ENCODE results near the gene MRGPRE.
"Not testable (repeated sequence)": the region's sequence is repeated elsewhere in the genome, so short reads cannot be mapped to it uniquely, and the experiment has no call there.

MRGPRE gene, protein sequence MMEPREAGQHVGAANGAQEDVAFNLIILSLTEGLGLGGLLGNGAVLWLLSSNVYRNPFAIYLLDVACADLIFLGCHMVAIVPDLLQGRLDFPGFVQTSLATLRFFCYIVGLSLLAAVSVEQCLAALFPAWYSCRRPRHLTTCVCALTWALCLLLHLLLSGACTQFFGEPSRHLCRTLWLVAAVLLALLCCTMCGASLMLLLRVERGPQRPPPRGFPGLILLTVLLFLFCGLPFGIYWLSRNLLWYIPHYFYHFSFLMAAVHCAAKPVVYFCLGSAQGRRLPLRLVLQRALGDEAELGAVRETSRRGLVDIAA

DNA sequence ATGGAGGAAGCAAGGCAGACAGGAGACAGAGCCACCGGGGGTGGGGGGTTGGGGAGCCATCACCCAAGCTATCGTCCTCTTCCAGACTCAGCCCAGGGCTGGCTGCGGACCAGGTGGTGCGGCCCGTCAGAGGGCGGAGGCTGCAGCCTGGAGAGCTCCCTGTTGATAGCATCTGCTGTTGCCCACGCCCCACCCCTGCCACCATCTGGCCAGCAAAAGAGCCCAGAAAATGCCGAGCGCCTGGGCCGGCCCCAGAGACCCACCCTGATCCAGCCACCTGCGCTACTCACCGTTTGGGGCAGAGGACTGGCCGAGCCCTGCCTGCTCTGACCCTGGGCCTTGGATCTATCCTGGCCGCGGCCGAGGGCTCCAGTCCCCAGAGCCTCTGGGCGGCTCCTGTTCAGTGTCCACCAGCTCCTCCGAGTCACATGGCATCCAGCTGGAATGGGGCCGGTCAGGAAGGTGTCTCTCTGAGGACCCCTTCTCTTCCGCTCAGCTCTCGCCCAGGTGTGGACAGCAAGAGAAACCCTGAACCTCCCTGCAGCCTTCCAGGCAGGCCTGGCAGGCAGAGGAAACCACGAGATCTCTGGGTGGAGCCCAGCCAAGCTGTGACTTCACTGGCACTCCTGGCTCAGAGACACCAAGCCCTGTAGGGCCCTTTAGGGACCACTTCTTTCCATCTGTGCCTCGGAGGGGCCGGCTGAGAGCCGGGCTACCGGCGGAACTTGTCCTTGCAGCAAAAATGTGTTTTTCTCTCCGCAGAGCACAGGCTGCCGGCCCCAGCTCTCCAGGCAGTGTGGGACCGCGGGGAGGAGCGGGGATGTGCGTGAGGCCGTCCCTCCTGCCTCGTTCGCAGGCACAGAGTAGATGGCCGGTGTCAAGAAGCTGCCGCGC is at the start of gene MRGPRE:
MRGPRE (minus strand) TSS at position 567 of the 894 bp plus-strand sequence. CDS start 3,618 bp downstream, outside the sequence.
- no peak for DNase-seq

DNA sequence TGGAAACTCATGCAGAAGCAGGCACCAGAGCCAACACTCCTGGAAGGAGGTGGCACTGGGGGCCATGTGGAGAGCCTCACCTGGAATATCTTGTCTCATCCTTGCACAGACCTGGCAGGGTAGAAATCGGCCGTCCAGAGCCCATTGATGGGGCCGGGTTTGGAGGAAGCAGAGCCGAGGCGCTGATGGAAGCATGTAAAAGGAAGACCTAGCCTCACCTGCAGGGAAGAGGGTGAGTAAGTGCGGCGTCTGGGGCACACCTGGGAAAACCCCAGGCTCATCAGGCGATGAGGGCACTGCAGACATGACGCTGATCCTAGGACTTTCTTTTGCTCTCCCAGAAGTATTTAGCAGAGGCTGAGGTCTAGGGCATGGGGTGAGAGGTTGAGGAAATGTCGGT is 48.9 kb upstream of the MRGPRE start:
- not testable (repeated sequence) for DNase-seq

DNA sequence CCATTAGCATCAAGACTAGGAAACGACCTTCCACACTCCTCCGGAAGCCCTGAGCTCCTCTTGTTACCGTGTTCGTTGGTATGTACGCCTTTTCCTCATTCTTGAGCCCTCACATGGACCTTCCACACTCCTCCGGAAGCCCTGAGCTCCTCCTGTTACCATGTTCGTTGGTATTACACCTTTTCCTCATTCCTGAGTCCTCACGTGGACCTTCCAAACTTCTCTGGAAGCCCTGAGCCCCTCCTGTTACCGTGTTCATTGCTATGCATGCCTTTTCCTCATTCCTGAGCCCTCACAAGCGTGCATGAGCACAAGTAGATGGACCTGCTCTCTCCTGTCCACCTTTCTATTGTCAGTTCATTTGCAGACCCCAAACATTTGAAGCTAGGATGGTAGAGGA is 48.4 kb upstream of the MRGPRE start:
- not testable (repeated sequence) for DNase-seq

DNA sequence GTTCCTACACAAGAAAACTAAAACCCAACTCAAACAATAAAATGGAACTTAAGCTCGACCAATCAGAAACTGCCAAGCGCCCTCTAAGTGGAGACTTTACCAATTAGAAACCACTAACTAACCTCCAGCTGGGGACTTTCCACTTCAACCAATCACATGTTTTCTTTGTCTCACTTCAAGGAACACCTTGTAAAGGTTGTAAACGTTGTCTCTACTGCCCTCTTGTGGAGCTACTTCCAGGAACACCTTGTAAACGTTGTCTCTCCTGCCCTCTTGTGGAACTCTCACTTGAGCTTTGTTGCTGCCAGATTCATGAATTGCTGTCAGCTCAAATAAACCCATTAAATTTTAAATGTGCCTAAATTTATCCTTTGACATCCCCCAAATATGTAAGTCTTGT is 46.7 kb upstream of the MRGPRE start:
- not testable (repeated sequence) for DNase-seq

DNA sequence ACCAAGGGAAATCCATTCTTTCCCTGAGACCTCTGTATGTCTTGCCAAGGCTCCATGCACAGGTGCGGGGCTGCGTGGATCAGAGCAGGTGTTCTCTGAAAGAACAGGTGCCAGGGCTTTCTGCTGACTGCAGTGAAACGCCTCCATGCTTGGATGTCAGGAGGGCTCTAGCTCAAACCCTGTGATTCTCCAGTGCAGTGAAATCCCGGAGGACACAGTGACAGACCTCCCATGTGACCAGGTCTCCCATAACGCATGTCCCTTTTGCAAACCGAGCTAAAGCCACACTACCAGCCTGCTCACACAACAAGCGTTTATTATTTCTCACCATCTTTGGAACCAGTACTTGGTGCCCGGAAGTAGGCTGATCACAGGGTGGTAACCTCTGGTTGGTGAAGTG is 41.4 kb upstream of the MRGPRE start:
- DNase-seq: not testable (repeated sequence)

DNA sequence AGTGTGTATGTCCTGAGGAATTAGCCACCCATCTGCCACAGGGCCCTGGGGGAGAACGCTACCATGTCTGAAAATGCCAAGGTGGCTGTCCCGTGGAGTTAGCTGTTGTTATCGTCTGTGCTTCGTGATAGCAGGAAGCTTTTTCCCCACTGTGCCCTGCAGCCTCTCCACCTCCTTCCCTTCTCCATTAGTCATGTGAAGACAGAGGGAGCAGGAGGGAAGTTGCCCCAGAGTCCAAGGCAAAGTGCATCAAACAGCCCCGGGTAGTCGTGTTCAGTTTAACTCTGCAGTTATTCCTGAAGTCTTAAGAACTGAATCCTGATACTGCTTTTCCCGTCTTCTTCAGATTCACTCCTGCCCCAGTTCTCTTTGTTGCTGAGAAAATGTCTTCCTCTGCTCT is 30.3 kb upstream of the MRGPRE start:
- DNase-seq: not testable (repeated sequence)

DNA sequence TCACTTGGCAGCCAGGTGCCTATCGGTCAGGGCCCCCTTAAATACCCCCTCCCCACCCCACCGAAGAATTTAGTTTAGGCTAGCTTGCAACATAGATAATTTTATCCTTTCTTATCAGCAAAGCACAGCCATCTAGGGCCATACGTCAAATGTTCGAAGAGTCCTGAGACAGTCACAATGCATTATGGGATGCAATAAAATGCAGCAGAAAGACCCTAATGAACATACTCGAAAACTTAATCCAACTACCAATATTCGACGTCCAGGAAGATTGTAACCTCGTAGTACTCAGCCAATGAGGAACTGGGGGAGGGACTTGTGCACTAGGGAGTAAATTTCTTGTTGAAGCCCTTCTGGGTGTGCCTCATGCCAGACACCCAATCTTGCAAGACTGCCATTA is 29.6 kb upstream of the MRGPRE start:
- DNase-seq: not testable (repeated sequence)

DNA sequence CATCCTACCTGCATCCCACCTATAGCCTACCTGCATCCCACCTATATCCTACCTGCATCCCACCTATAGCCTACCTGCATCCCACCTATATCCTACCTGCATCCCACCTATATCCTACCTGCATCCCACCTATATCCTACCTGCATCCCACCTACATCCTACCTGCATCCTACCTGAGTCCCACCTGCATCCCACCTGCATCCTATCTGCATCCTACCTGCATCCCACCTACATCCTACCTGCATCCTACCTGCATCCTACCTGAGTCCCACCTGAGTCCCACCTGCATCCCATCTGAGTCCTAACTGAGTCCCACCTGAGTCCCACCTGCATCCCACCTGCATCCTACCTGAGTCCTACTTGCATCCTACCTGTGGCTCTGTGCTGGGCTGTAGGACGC is 25.3 kb upstream of the MRGPRE start:
- DNase-seq: not testable (repeated sequence)

DNA sequence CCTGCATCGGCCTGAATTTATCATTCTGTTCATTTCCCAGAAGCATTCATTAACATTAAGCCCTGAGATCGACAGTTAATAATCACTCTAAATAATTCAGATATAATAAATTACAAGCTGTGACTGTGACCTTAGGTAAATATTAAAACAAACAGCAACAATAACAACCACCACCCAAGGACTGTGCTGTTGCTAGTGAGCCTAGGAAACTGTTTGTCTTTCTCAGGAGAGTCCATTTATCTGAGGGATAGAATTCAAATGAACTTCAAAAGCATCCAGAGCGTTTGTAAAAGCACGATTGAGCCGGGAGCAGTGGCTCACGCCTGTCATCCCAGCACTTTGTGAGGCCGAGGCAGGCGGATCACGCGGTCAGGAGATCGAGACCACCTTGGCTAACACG is 23.0 kb upstream of the MRGPRE start:
- DNase-seq: not testable (repeated sequence)

DNA sequence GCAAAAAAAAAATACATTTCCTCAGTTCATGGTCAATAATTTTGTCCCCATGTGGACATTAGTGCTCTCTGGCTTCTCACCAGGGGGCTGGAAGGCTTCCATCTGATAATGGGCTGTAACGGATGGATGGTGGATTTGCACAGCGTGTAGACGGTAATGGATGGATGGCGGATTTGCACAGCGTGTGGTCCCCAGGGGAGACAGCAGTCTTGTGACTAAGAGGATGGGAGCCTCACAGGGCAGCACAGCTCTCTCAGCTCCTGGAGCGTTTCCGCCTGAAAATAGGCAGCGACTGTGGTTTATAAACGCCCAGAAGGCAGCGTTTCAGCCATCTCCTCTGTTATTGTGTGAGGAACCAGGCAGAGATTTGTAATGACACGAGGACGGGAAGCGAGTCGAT is 22.6 kb upstream of the MRGPRE start:
- not testable (repeated sequence) for DNase-seq

DNA sequence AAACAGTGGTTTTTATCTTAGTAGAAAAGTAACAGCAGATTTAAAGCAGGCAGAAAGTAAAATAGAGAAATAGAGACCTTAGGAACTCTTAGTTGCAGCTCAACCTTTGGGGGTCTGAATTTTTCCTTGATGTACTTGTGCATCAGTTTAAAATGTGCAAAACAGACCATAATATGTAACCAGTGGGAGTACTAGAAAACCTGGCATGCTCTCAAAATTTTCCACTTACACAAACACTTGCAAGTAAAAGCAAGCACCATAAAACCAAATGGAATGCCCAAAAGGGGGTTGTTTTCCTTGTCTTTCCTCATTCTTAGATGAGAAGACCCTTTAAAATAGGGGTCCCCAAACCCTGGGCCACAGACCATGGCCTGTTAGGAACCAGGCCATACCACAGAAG is 12.9 kb upstream of the MRGPRE start:
- DNase-seq: no peak

DNA sequence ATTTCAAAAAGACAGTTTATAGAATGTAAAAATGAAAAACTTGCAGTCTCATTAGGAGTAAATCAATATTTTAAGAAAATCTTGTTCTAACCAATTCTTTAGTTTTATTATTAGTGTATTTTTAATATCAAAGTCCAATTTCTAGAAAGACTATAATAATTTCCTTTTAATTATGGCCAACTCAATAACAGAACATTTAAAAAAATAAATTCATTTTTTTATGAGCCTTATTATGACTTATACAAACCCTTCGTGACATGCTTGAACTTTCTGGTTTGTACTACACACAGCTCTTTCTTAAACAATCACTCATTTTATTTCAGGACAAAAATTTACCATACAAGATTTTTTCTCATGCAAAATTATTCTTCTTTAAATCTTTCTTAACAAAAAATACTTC is 11.7 kb upstream of the MRGPRE start:
- DNase-seq: no peak

DNA sequence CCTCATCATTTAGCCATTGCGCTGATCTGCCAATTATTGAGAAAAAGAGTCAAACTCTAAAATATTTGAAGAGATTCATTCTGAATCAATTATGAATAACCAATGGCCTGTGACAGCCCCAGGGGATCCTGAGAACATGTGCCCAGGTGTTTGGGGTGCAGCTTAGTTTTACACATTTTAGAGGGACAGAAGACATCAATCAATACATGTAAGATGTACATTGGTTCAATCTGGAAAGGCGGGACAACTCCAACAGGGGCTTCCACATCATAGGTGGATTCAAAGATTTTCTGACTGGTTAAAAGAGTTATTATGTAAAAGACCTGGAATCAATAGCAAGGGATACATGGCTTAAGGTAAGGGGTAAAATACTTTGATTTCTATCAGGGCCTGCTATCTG is 4.9 kb upstream of the MRGPRE start:
- DNase-seq: no peak

DNA sequence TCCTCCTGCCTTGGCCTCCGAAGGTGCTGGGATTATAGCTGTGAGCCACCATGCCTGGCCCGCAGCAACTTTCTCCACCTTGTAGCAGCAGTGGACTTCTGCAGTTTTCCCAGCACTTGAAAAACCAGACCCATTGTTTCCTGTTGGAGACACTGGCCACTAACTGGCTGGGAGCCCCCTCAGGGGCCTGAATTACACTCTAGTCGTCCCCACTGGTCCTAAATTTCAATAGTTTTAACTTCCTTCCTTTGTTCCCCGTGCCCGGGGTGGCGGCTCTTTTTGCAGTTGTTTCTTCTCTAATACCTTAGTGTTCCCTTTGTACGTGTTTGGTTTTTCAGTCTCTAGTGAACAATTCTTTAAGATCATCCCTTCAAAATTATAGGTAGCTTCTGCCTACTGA is 2.6 kb upstream of the MRGPRE start:
- no peak for DNase-seq

DNA sequence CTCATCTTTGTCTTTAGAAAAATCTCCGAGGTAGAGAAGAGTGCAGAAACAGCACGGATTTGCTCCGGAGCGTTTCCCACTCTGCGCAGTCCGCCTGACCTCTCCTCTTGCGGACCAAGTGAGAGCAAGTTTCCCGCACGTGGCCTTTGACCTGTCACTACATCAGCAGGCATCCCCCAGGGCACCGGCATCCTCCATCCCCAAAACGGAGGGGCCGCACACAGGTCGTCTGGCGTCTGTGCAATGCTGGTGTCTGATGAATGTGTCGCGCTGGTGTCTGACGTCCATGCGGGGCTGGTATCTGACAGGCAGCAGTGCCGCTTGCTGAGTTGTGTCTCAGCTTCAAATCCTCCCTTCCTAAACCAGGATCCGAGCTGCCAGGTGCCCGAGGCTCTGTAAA is 739 bp upstream of the MRGPRE start:
- no peak for DNase-seq

DNA sequence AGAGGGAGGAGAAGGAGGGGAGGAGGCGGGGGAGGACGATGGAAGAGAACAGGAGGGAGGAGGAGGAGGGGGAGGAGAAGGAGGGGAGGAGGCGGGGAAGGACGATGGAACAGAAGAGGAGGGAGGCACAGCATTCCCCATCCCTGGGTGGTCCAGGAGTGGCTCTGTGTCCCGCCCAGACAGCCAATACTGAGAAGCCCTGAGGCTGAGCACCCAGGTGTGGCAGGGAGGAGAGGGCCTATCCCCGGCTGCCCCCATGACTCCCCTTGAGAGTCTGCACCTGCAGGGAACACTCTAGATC is 717 bp downstream of the MRGPRE start:
- DNase-seq: no peak

DNA sequence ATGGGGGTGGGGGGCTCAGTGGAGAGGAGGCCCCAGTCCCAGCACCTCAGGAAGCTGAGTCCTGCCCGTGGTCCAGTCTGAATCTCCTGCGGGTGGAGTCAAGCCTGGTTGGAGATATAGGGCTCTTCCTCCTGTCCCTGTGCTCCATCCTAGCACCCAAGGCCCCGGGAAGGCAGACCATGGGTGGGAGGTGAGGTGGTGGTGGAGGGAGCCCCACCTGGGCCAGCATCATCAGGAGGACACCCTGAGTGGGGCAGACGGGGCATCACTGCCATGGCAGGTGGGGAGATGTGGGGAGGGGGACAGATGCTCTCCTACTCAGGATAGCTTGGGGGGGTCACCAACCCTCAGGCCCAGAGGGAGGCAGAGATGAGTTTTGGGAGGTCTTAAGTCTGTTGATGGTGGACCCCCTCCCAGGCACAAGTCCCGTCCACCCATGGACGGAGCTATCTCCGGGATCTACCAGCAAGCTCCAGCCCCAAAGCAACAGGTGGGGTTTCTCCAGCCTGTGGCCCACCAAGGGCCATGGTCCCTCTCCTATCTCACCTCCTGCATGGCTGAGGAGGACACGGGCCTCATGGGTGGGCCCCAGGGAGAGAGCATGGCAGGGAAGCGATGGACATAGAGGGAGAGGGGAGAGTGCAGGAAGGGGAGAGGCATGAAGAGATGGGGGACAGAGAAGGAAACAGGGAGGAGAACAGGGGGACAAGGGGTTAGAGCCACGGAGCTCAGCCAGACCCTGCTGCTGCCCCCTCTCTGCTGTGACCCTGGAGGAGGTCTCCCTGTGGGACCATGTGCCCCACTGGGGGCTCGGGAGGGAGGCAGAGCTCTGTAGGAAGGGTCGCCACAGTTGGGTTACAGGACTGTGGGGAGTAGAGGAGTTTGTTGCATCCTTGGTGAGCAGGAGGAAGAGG is 1.3 kb downstream of the MRGPRE start:
- DNase-seq: no peak

DNA sequence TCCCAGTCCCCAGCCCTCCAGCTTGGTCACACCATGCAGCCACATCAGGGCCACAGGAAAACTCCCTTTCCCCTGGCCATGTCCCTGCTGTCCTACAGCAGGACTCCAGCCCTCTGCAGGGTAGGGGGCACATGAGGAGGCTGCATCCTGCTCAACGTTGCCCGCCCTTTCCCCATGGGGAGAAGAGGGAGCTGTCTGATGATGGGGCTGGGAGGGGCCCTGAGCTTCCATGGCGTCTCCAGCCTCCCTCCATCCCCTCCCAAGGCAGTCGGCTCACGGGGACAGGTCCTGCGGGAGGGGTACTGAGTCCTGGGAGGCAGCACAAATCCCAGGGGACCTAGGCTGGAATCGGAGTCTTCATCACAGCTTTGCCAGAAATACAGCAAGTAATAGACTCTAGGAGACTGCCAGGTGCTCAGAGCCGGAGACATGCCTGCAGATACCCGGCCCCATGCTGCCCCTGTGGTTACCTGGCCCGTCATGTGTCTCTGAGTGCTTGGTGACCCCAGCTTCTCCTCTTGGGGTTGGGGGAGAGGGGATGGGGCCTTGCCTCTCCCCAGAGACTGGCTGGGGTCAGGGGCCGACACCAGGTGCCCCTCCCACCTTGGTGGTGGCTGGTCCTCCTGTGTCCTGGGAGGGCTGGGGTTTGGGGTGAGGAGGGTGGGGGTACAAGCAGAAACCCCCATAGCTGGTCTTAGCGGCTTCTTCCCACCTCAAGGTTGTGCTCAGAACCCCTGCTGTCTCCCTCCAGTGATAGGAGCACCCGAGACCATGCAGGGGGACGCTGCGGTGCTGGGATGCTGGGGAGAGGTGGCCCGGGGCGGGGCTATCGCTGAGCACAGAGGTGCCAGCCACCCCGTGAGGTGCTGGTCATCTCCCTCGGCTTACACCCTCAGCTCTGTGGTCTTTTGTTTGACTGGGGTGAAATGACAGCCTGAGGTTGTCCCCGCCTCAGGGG is 2.3 kb downstream of the MRGPRE start:
- no peak for DNase-seq

DNA sequence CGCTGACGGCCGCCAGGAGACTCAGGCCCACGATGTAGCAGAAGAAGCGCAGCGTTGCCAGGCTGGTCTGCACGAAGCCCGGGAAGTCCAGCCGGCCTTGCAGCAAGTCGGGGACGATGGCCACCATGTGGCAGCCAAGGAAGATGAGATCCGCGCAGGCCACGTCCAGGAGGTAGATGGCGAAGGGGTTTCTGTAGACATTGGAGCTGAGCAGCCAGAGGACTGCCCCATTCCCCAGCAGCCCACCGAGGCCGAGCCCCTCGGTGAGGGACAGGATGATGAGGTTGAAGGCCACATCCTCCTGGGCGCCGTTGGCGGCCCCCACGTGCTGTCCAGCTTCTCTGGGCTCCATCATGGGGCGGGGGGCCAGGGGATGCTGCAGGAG is 3.8 kb downstream of the MRGPRE start:
- no peak for DNase-seq

DNA sequence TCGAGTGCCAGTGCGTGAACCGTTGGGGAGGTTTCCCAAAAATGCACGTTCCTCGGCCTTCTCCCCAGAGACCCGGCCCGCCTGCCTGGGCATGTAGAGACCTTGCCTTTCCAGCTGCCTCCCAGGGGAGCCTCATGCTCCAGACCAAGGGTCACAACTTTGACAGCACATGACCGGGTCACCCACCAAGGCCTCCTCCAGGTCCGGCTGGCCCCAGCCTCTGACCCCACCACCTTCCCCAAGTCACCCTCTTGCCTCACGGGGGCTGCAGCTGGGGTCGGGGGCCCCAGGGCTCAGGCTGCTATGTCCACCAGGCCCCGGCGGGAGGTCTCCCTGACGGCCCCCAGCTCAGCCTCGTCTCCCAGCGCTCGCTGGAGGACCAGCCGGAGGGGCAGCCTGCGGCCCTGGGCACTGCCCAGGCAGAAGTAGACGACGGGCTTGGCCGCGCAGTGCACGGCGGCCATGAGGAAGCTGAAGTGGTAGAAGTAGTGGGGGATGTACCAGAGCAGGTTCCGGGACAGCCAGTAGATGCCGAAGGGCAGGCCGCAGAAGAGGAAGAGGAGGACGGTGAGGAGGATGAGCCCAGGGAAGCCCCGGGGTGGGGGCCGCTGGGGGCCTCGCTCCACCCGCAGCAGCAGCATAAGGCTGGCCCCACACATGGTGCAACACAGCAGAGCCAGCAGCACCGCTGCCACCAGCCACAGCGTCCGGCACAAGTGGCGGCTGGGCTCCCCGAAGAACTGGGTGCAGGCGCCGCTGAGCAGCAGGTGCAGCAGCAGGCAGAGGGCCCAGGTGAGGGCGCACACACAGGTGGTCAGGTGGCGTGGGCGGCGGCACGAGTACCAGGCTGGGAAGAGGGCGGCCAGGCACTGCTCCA is 4.4 kb downstream of the MRGPRE start:
- no peak for DNase-seq

Data from NCI-H526 (cell line).